Spinal cord (tissue), 10 donors: Measurements from ENCODE around the gene DNAH3. TPM values are rescaled to one million over a fixed set of nuclear protein-coding genes. Genes with fewer than 3 reads are reported as not detected.

Source experiments
- DNase-seq, 6 donors: peaks; one replicate each; pipeline versions ENCODE4 v3.0.0 to v3.0.0-alpha.2; 2013 to 2015; ENCODE audit warnings: low spot score in 6 of 6, low read depth in 4 of 6
- H3K27ac ChIP-seq: one replicate; pipeline ENCODE4 v1.5.1; 2013; ENCODE audit warnings: low read depth, low read length, control low read depth
- H3K27me3 ChIP-seq: one replicate; pipeline ENCODE4 v1.6.1; 2013; ENCODE audit warnings: low read length; ENCODE audit not compliant: control insufficient read depth, insufficient read depth
- H3K36me3 ChIP-seq: one replicate; pipeline ENCODE4 v1.6.1; 2013; ENCODE audit warnings: low read length; ENCODE audit not compliant: control insufficient read depth, insufficient read depth
- H3K4me1 ChIP-seq: one replicate; pipeline ENCODE4 v1.6.1; 2013; ENCODE audit warnings: low read length; ENCODE audit not compliant: control insufficient read depth, insufficient read depth
- H3K4me3 ChIP-seq: one replicate; pipeline ENCODE4 v1.5.1; 2013; ENCODE audit warnings: low read depth, low read length, control low read depth
- H3K9me3 ChIP-seq: one replicate; pipeline ENCODE4 v1.6.1; 2013; ENCODE audit warnings: low read length; ENCODE audit not compliant: control insufficient read depth, insufficient read depth
- WGBS: methylation state at CpG from one replicate; pipeline ENCODE4 v1.1.5; 2013; ENCODE audit warnings: missing lambda C conversion rate; ENCODE audit not compliant: insufficient coverage; 5-methylcytosine and 5-hydroxymethylcytosine counted together
- polyA plus RNA-seq, 2 donors: library from polyadenylated mRNA; unstranded; fragments of 120-200 nt; gene quantifications; one replicate each; pipeline ENCODE4 v1.2.1, GENCODE V29; 2013; ENCODE audit not compliant: insufficient read length in 2 of 2
- total RNA-seq, 2 donors: library from RNA; depleted of rRNA in 1 of 2; stranded (reverse); fragments of 120-200 nt in 1 of 2; fragments of >200 nt in 1 of 2; gene quantifications; one replicate each; pipeline versions ENCODE4 v1.2.3 to v1.2.4, GENCODE V29; 2013 to 2014
- donor health status: healthy.

Gene DNAH3
- total and polyA plus RNA-seq, 4 donors, result 1.6 to 3.2 (median 1.9) TPM

GRCh38 chr16:20944861-20945574 is 205.6 kb downstream of the DNAH3 start:
- WGBS, result 81% methylated on average over 2 of the region's 5 CpGs
- DNase-seq, result no peak
- no peak overlapping the region for H3K4me3 ChIP-seq
- no peaks in the 10 kb centered on the region for H3K9me3 ChIP-seq
- no peaks in the 10 kb centered on the region for H3K36me3 ChIP-seq
- no peaks in the 10 kb centered on the region for H3K27me3 ChIP-seq
- no peaks in the 10 kb centered on the region for H3K4me1 ChIP-seq
- no peak overlapping the region for H3K27ac ChIP-seq

GRCh38 chr16:20942256-20942655 is 208.4 kb downstream of the DNAH3 start:
- no peaks in the 10 kb centered on the region for H3K36me3 ChIP-seq
- no peak overlapping the region for H3K4me3 ChIP-seq
- no peak overlapping the region for H3K27ac ChIP-seq
- no peaks in the 10 kb centered on the region for H3K27me3 ChIP-seq
- DNase-seq, result no peak
- H3K9me3 ChIP-seq, result no peaks in the 10 kb centered on the region
- H3K4me1 ChIP-seq, result no peaks in the 10 kb centered on the region
- 94% methylated on average over 2 of the region's 4 CpGs for WGBS

GRCh38 chr16:20941636-20941926 is 209.1 kb downstream of the DNAH3 start:
- DNase-seq, result no peak
- Histone ChIP-seq H3K36me3 (no peaks in the 10 kb centered on the region), H3K4me1 (no peaks in the 10 kb centered on the region), H3K9me3 (no peaks in the 10 kb centered on the region), H3K27me3 (no peaks in the 10 kb centered on the region), H3K4me3 (no peak overlapping the region), H3K27ac (no peak overlapping the region)
- 100% methylated on average over 5 of the region's 6 CpGs for WGBS

DNA sequence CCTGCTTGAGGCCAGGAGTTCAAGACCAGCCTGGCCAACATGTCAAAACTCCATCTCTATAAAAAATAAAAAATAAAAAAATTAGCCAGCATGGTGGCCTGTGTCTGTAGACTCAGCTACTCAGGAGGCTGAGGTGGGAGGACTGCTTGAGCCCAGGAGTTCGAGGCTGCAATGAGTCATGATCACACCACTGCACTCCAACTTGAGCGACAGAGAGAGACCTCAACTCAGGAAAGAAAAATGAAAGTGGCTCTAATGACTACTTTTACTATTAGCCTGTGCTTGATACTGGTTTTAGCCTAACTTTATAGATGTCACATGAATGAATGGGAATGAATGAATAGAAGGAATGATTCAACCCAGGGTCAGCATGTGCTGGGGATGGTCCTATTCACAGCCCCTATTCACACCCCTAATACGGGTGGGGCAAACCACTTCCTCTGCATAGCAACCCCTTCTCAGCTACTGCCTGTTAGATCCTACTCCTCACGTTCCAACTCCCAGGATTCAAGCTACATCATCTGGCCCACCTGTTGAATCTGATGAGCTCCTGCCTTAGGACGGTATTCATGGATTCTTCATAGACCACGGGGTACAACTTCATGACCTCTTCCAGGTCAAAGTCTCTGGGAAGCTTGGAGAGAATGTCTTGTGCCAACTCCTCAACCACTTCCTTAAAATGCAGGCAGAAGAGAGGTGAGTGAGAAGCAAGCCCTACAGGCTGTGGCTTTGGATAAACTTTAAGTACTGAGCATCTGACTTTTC is 209.6 kb downstream of the DNAH3 start:
- H3K4me1 ChIP-seq, result no peaks in the 10 kb centered on the region
- no peaks in the 10 kb centered on the region for H3K9me3 ChIP-seq
- no peak overlapping the region for H3K4me3 ChIP-seq
- no peaks in the 10 kb centered on the region for H3K36me3 ChIP-seq
- no peak overlapping the region for H3K27ac ChIP-seq
- H3K27me3 ChIP-seq, result no peaks in the 10 kb centered on the region
- WGBS, result 58% methylated on average over 2 of the region's 6 CpGs
- DNase-seq, result no peak

- H3K4me3 ChIP-seq, result no peak overlapping the region
- H3K27me3 ChIP-seq, result no peaks in the 10 kb centered on the region
- no peak for DNase-seq
- H3K4me1 ChIP-seq, result no peaks in the 10 kb centered on the region
- no peaks in the 10 kb centered on the region for H3K9me3 ChIP-seq
- H3K27ac ChIP-seq, result no peak overlapping the region
- H3K36me3 ChIP-seq, result no peaks in the 10 kb centered on the region
Observed at GRCh38 chr16:20939611-20940010, 211.0 kb downstream of the DNAH3 start.

DNA sequence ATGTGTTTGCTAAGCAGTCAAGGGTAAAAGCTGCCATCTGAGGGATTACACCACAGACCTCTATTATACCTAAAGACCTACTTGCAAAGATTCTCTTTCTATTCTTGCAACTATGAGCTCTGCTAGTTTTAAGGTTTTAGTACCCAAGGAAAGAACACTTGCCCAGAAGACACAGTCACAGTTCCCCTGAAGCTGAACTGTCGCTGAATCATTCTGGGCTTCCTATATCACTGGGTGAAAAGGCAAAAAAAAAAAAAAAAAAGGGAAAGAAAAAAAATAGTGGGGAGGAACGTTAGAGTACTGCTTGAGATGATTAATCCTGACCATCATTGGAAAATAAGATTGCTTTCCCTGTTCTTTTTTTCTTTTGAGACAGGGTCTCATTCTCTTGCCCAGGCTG is 212.2 kb downstream of the DNAH3 start:
- H3K36me3 ChIP-seq, result no peaks in the 10 kb centered on the region
- no peaks in the 10 kb centered on the region for H3K27me3 ChIP-seq
- DNase-seq, result no peak
- no peak overlapping the region for H3K27ac ChIP-seq
- no peaks in the 10 kb centered on the region for H3K4me1 ChIP-seq
- WGBS, result no CpG with 5 or more reads among the region's 2 CpGs
- no peaks in the 10 kb centered on the region for H3K9me3 ChIP-seq
- no peak overlapping the region for H3K4me3 ChIP-seq

- Histone ChIP-seq H3K4me3 (no peak overlapping the region), H3K4me1 (no peaks in the 10 kb centered on the region), H3K36me3 (no peaks in the 10 kb centered on the region), H3K27ac (no peak overlapping the region), H3K9me3 (no peaks in the 10 kb centered on the region), H3K27me3 (no peaks in the 10 kb centered on the region)
- no peak for DNase-seq
- WGBS, result 90% methylated on average over 6 of the region's 6 CpGs
Observed at GRCh38 chr16:20937736-20938135, 212.9 kb downstream of the DNAH3 start.

DNA sequence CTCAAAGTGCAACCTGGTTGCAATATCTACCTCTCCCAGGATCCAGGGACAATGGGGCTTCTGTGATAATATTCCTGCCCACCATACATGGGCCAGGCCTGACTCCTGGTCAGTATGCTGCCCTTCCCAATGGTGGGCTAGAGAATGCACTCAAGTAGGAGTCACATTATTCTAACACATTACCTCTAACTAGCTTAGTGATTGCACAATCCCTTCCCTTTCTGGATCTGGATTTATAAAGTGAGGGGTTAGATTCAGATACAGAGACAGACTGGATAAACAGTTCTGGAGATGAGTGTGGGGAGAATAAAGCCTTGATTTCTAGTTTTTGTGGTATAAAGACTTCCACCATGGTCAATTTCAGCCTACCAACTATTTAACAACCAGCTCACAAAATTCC is 217.1 kb downstream of the DNAH3 start:
- H3K36me3 ChIP-seq, result no peaks in the 10 kb centered on the region
- H3K27me3 ChIP-seq, result no peaks in the 10 kb centered on the region
- no peak overlapping the region for H3K27ac ChIP-seq
- no peaks in the 10 kb centered on the region for H3K4me1 ChIP-seq
- DNase-seq, result no peak
- no peaks in the 10 kb centered on the region for H3K9me3 ChIP-seq
- H3K4me3 ChIP-seq, result no peak overlapping the region

DNA sequence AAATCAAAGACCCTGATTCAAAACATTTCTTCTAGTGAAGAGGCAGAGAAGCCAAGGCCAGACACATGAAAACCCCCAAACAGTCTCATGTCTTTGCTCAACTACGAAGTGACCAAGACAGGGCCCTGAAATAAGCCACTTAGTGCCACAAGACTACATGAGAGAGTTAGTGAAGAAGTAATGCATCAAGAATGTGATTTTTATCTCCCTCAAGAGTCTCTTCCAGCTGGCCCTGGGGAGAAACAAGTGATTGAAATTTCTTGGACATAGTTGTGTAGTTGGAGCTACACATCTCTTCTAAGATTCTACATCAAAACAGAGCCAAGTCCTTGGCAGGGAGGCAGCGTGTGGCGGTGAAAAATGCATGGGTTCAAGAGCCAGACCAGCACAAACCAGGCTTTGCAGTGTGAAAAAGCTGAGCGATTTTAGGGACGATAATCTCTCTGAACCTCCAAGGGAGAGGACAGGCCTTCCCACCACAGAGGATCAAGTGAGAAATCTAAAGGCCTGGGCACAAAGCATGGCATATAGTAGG is 219.5 kb downstream of the DNAH3 start:
- no peak overlapping the region for H3K27ac ChIP-seq
- H3K4me1 ChIP-seq, result no peaks in the 10 kb centered on the region
- peak in 1 of 6 donors; percentile 75 for DNase-seq
- no peaks in the 10 kb centered on the region for H3K36me3 ChIP-seq
- H3K4me3 ChIP-seq, result no peak overlapping the region
- WGBS, result no CpG with 5 or more reads among the region's 5 CpGs
- H3K27me3 ChIP-seq, result no peaks in the 10 kb centered on the region
- no peaks in the 10 kb centered on the region for H3K9me3 ChIP-seq

DNA sequence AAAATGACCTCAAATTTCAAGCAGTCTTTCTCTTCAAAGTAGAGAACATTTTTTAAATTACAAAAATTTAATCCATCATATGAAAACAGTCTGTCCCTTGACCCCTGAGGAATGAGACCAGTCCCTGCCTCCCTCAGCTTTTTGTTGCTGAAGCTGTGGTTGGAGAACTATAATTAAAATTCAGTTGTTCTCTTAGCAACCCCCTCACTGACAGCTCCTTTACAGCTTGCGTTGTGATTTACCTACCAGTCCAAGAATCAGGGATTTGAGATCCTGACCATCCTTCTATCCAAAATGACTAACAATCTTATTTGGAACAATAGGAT is 220.3 kb downstream of the DNAH3 start:
- Histone ChIP-seq H3K4me3 (no peak overlapping the region), H3K27me3 (no peaks in the 10 kb centered on the region), H3K27ac (no peak overlapping the region), H3K4me1 (no peaks in the 10 kb centered on the region), H3K36me3 (no peaks in the 10 kb centered on the region), H3K9me3 (no peaks in the 10 kb centered on the region)
- no peak for DNase-seq
- WGBS, result no CpG with 5 or more reads among the region's 1 CpG
